SU-DHL-6 (cell line): ENCODE results near the gene SPCS1.

ENCODE experiments used
- EZH2phosphoT487 ChIP-seq: fragments of 200-600 bp; sonication (generic), shearing (Covaris generic); conservative IDR thresholded peaks from 2 replicates; pipeline ENCODE4 v1.6.1; 2018; ENCODE audit warnings: mild to moderate bottlenecking, antibody characterized with exemption, low read length, moderate library complexity, mixed read lengths
- TF ChIP-seq, protein P1 (sequence below): fragments of 200-600 bp; sonication (generic); IDR thresholded peaks from one replicate; pipeline ENCODE4 v1.5.1; 2017; ENCODE audit warnings: antibody characterized with exemption, mild to moderate bottlenecking, low read length, moderate library complexity; ENCODE audit not compliant: insufficient read depth, poor library complexity, severe bottlenecking

DNA sequence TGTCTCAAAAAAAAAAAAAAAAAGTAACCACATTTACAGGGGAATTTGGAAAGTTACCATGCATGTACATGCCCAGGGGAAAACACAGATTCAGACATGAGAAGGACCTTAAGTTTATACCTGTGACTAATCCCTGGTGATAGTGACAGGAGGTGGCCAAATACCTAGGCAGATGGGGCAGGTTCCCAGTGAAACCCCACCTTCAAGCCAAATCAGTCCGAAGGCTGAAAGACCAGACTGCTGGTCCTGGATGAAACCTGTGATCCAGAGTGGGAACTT is 15.8 kb downstream of the SPCS1 start:
- TF ChIP-seq, protein P1, sequence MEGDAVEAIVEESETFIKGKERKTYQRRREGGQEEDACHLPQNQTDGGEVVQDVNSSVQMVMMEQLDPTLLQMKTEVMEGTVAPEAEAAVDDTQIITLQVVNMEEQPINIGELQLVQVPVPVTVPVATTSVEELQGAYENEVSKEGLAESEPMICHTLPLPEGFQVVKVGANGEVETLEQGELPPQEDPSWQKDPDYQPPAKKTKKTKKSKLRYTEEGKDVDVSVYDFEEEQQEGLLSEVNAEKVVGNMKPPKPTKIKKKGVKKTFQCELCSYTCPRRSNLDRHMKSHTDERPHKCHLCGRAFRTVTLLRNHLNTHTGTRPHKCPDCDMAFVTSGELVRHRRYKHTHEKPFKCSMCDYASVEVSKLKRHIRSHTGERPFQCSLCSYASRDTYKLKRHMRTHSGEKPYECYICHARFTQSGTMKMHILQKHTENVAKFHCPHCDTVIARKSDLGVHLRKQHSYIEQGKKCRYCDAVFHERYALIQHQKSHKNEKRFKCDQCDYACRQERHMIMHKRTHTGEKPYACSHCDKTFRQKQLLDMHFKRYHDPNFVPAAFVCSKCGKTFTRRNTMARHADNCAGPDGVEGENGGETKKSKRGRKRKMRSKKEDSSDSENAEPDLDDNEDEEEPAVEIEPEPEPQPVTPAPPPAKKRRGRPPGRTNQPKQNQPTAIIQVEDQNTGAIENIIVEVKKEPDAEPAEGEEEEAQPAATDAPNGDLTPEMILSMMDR, result no peak
- TF ChIP-seq EZH2phosphoT487, result no peak
